ENCODE measurements around the gene MCF2. TPM values are rescaled to one million over a fixed set of nuclear protein-coding genes. Genes with fewer than 3 reads are reported as not detected.
A peak's percentile ranks its signal among the peaks of the same experiment; 100 is the strongest.
"Not testable (repeated sequence)": the region's sequence is repeated elsewhere in the genome, so short reads cannot be mapped to it uniquely, and the experiment has no call there.

Gene MCF2
- total RNA-seq, result under 0.01 TPM

GRCh38 chrX:139708067-139708466, at the start of gene MCF2:
Gene MCF2 (minus strand): TSS chrX:139708167. CDS start chrX:139651744, 56,423 bp downstream.
- no peak for DNase-seq (ENCODE audit: low read depth in 2 of 3, low spot score in 2 of 3)

- DNase-seq (ENCODE audit: low read depth in 2 of 3, low spot score in 2 of 3), result no peak
These were observed 43.1 kb upstream of the MCF2 start for GRCh38 chrX:139751053-139751452.

- no peak for DNase-seq (ENCODE audit: low read depth in 2 of 3, low spot score in 2 of 3)
These were observed 42.4 kb upstream of the MCF2 start for GRCh38 chrX:139750390-139750789.

GRCh38 chrX:139739138-139739537, 31.2 kb upstream of the MCF2 start:
- DNase-seq (ENCODE audit: low read depth in 2 of 3, low spot score in 2 of 3), result no peak

- DNase-seq (ENCODE audit: low read depth in 2 of 3, low spot score in 2 of 3), result no peak
These were observed 30.6 kb upstream of the MCF2 start for GRCh38 chrX:139738581-139738980.

- DNase-seq (ENCODE audit: low read depth in 2 of 3, low spot score in 2 of 3), result no peak
These were observed 28.2 kb upstream of the MCF2 start for GRCh38 chrX:139736151-139736550.

GRCh38 chrX:139734996-139735395, 27.0 kb upstream of the MCF2 start:
- no peak for DNase-seq (ENCODE audit: low read depth in 2 of 3, low spot score in 2 of 3)

GRCh38 chrX:139725720-139726119, 17.8 kb upstream of the MCF2 start:
- no peak for DNase-seq (ENCODE audit: low read depth in 2 of 3, low spot score in 2 of 3)

- DNase-seq (ENCODE audit: low read depth in 2 of 3, low spot score in 2 of 3), result no peak
These were observed 16.7 kb upstream of the MCF2 start for GRCh38 chrX:139724626-139725025.

- no peak for DNase-seq (ENCODE audit: low read depth in 2 of 3, low spot score in 2 of 3)
These were observed 13.0 kb upstream of the MCF2 start for GRCh38 chrX:139720979-139721378.

GRCh38 chrX:139720136-139720535, 12.2 kb upstream of the MCF2 start:
- no peak for DNase-seq (ENCODE audit: low read depth in 2 of 3, low spot score in 2 of 3)

GRCh38 chrX:139702658-139703057, 5.3 kb downstream of the MCF2 start:
- no peak for DNase-seq (ENCODE audit: low read depth in 2 of 3, low spot score in 2 of 3)

GRCh38 chrX:139692908-139693307, 15.1 kb downstream of the MCF2 start:
- DNase-seq (ENCODE audit: low read depth in 2 of 3, low spot score in 2 of 3), result no peak

- DNase-seq (ENCODE audit: low read depth in 2 of 3, low spot score in 2 of 3), result no peak
These were observed 15.5 kb downstream of the MCF2 start for GRCh38 chrX:139692506-139692849.

GRCh38 chrX:139691843-139692505, 16.0 kb downstream of the MCF2 start:
- peak in 1 of 3 donors; percentile 6 for DNase-seq (ENCODE audit: low read depth in 2 of 3, low spot score in 2 of 3)

- peak in 1 of 3 donors; percentile 1 for DNase-seq (ENCODE audit: low read depth in 2 of 3, low spot score in 2 of 3)
These were observed 16.5 kb downstream of the MCF2 start for GRCh38 chrX:139691493-139691842.

- DNase-seq (ENCODE audit: low read depth in 2 of 3, low spot score in 2 of 3), result not testable (repeated sequence)
These were observed 22.8 kb downstream of the MCF2 start for GRCh38 chrX:139685175-139685574.

- no peak for DNase-seq (ENCODE audit: low read depth in 2 of 3, low spot score in 2 of 3)
These were observed 27.6 kb downstream of the MCF2 start for GRCh38 chrX:139680356-139680755.

GRCh38 chrX:139647597-139647996, 60.4 kb downstream of the MCF2 start:
- DNase-seq (ENCODE audit: low read depth in 2 of 3, low spot score in 2 of 3), result no peak

- DNase-seq (ENCODE audit: low read depth in 2 of 3, low spot score in 2 of 3), result no peak
These were observed 65.6 kb downstream of the MCF2 start for GRCh38 chrX:139642241-139642927.

GRCh38 chrX:139640259-139640658, 67.7 kb downstream of the MCF2 start:
- no peak for DNase-seq (ENCODE audit: low read depth in 2 of 3, low spot score in 2 of 3)

- no peak for DNase-seq (ENCODE audit: low read depth in 2 of 3, low spot score in 2 of 3)
These were observed 68.7 kb downstream of the MCF2 start for GRCh38 chrX:139639253-139639652.

- DNase-seq (ENCODE audit: low read depth in 2 of 3, low spot score in 2 of 3), result no peak
These were observed 107.9 kb downstream of the MCF2 start for GRCh38 chrX:139600105-139600504.

Measured in hematopoietic multipotent progenitor cell (in vitro differentiated cells).